Right atrium auricular region (tissue), 2 donors: ENCODE data around the gene KCNH1. TPM values are rescaled to one million over a fixed set of nuclear protein-coding genes. Genes with fewer than 3 reads are reported as not detected.

ENCODE experiments used
- DNase-seq: peaks from one replicate; pipeline ENCODE4 v3.0.0-alpha.2; 2019; ENCODE audit warnings: low spot score
- H3K27ac ChIP-seq, 2 donors: fragments of 200-600 bp; sonication (generic); 1 replicate in 1 of 2; 2 replicates in 1 of 2; pipeline ENCODE4 v1.5.1; 2016 to 2019
- H3K27me3 ChIP-seq, 2 donors: fragments of 200-600 bp; sonication (generic); one replicate each; pipeline versions ENCODE4 v1.5.1 to v1.6.0; 2017 to 2019
- H3K36me3 ChIP-seq: fragments of 200-600 bp; sonication (generic); one replicate; pipeline ENCODE4 v1.5.1; 2016
- H3K4me1 ChIP-seq, 2 donors: fragments of 200-600 bp; sonication (generic); one replicate each; pipeline versions ENCODE4 v1.5.1 to v1.6.0; 2017 to 2019
- H3K4me3 ChIP-seq, 2 donors: fragments of 200-600 bp; sonication (generic); 1 replicate in 1 of 2; 2 replicates in 1 of 2; pipeline ENCODE4 v1.5.1; 2017 to 2019; ENCODE audit warnings: mild to moderate bottlenecking in 1 of 2, moderate library complexity in 1 of 2
- H3K9me3 ChIP-seq, 2 donors: fragments of 200-600 bp; sonication (generic); one replicate each; pipeline ENCODE4 v1.5.1; 2019
- total RNA-seq, 2 donors: library from RNA; depleted of rRNA; stranded (reverse); fragments of >200 nt; gene quantifications; one replicate each; pipeline ENCODE4 v1.1.0, GENCODE V29; 2016
- TF ChIP-seq, protein P1 (sequence below), 2 donors: fragments of 200-600 bp; sonication (generic); IDR thresholded peaks; one replicate each; pipeline ENCODE4 v1.5.1; 2019; ENCODE audit warnings: antibody characterized with exemption in 2 of 2

KCNH1 gene
- total RNA-seq, 2 donors from 2014 or later = not detected

DNA sequence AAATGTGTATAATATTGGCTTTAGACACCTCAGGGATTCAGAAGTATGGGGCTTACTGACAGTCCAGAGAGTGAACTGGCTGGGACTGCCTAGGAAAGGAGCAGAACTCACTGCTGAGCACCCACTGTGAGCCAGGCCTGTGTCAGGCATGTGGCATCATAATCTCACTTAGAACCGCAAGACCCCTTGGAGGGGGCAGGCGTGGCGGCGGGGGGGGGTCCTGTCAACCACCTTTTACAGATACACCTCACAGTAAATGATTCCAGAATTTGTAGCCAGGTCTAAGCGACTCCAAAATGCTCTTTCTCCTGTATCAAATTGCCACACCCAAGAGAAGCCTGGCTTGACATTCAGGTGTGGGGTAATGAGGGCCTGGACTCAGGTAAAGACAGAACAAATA lies 235.5 kb downstream of the KCNH1 start:
- Histone ChIP-seq H3K4me1 (no peaks in the 10 kb centered on the region), H3K27me3 (no peaks in the 10 kb centered on the region), H3K36me3 (no peaks in the 10 kb centered on the region), H3K4me3 (no peak overlapping the region), H3K27ac (no peak overlapping the region), H3K9me3 (peaks cover 0 to 4% of the 10 kb centered on the region in 2 donors)
- no peak for DNase-seq
- TF ChIP-seq, protein P1, sequence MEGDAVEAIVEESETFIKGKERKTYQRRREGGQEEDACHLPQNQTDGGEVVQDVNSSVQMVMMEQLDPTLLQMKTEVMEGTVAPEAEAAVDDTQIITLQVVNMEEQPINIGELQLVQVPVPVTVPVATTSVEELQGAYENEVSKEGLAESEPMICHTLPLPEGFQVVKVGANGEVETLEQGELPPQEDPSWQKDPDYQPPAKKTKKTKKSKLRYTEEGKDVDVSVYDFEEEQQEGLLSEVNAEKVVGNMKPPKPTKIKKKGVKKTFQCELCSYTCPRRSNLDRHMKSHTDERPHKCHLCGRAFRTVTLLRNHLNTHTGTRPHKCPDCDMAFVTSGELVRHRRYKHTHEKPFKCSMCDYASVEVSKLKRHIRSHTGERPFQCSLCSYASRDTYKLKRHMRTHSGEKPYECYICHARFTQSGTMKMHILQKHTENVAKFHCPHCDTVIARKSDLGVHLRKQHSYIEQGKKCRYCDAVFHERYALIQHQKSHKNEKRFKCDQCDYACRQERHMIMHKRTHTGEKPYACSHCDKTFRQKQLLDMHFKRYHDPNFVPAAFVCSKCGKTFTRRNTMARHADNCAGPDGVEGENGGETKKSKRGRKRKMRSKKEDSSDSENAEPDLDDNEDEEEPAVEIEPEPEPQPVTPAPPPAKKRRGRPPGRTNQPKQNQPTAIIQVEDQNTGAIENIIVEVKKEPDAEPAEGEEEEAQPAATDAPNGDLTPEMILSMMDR (IDR thresholded peaks at IDR 0.05) = no peak

GRCh38 chr1:210883821-210884220 lies 250.1 kb downstream of the KCNH1 start:
- H3K36me3 ChIP-seq = no peaks in the 10 kb centered on the region
- DNase-seq = no peak
- peaks cover 0 to under 1% of the 10 kb centered on the region in 2 donors for H3K9me3 ChIP-seq
- H3K27ac ChIP-seq = no peak overlapping the region
- no peak overlapping the region for H3K4me3 ChIP-seq
- H3K27me3 ChIP-seq = no peaks in the 10 kb centered on the region
- H3K4me1 ChIP-seq = no peaks in the 10 kb centered on the region
- TF ChIP-seq, protein P1 (IDR thresholded peaks at IDR 0.05) = no peak

GRCh38 chr1:210882414-210883221 lies 251.3 kb downstream of the KCNH1 start:
- Histone ChIP-seq H3K4me3 (no peak overlapping the region), H3K27me3 (no peaks in the 10 kb centered on the region), H3K27ac (no peak overlapping the region), H3K4me1 (no peaks in the 10 kb centered on the region), H3K36me3 (no peaks in the 10 kb centered on the region), H3K9me3 (peaks cover 0 to 8% of the 10 kb centered on the region in 2 donors)
- TF ChIP-seq, protein P1 (IDR thresholded peaks at IDR 0.05) = no peak
- DNase-seq = no peak

DNA sequence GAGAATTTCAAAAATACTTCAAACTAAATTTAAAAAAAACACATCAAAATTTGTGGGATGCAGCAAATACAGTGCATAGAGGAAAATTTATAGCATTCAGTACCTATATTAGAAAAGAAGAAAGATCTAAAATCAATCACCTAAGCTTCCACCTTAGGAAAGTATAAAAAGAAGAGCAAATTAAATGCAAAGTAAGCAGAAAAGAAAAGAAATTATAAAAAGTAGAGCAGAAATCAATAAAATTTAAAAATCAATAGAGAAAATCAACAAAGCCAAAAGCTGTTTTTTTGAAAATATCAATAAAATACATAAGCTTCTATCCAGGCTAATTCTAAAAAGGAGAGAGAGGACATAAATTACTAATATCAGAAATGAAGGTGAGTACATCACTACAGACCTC lies 255.4 kb downstream of the KCNH1 start:
- Histone ChIP-seq H3K36me3 (no peaks in the 10 kb centered on the region), H3K4me1 (no peaks in the 10 kb centered on the region), H3K4me3 (no peak overlapping the region), H3K27ac (no peak overlapping the region), H3K9me3 (peaks cover 0 to 8% of the 10 kb centered on the region in 2 donors), H3K27me3 (no peaks in the 10 kb centered on the region)
- DNase-seq = no peak
- TF ChIP-seq, protein P1 (IDR thresholded peaks at IDR 0.05) = no peak

GRCh38 chr1:210876275-210876674 lies 257.7 kb downstream of the KCNH1 start:
- TF ChIP-seq, protein P1 (IDR thresholded peaks at IDR 0.05) = no peak
- H3K4me1 ChIP-seq = no peaks in the 10 kb centered on the region
- no peak overlapping the region for H3K27ac ChIP-seq
- no peaks in the 10 kb centered on the region for H3K36me3 ChIP-seq
- DNase-seq = no peak
- peaks cover 0 to 8% of the 10 kb centered on the region in 2 donors for H3K9me3 ChIP-seq
- H3K4me3 ChIP-seq = no peak overlapping the region
- H3K27me3 ChIP-seq = no peaks in the 10 kb centered on the region
